ENCODE results near the gene FAM83E. TPM values are rescaled to one million over a fixed set of nuclear protein-coding genes. Genes with fewer than 3 reads are reported as not detected.

Gene FAM83E
- total and polyA plus RNA-seq, 10 of the 15 experiments (the other 5 are each of a cell fraction or from before 2014, with no cell fraction given): 0.14 to 2.5 (median 0.33) TPM; not detected in 4

GRCh38 chr19:48630296-48631063 is 15.6 kb upstream of the FAM83E start:
- no TSS peak for BruUV-seq (replicated peaks)
- H2AFZ ChIP-seq (ENCODE audit: control insufficient read depth, low read depth, low read length): no peak overlapping the region
- DNase-seq (ENCODE audit: low read depth, low spot score) (no peak), FAIRE-seq (no peak), ATAC-seq (no peak)
- peaks cover 20% of the 10 kb centered on the region for H3K4me1 ChIP-seq (ENCODE audit: control insufficient read depth, insufficient read depth, low read length)
- TF ChIP-seq HDGF (IDR thresholded peaks at IDR 0.05) (no peak), POLR2A (IDR thresholded peaks at IDR 0.05; ENCODE audit: low read depth, low read length) (peak; percentile 43; the same call in 1 of the 2 replicates)
- no peaks in the 10 kb centered on the region for H3K9me3 ChIP-seq (replicated peaks; ENCODE audit: control insufficient read depth, insufficient read depth, low read length)
- in situ Hi-C loops (cut with MboI): loop anchor here (25.0 kb wide), 1 partner anchor 1257 kb away; the partner anchor contains the start of genes AKT1S1, IL4I1 and TBC1D17
- H3K79me2 ChIP-seq (ENCODE audit: control insufficient read depth, insufficient read depth, low read length): peaks cover 3% of the 10 kb centered on the region; the same call in 1 of the 2 replicates
- H3K27me3 ChIP-seq (replicated peaks in 1 of 2; ENCODE audit: control insufficient read depth in 2 of 2, insufficient read depth in 2 of 2, low read length in 1 of 2): no peaks in the 10 kb centered on the region
- CTCF ChIA-PET: no interaction called here
- H3K4me3 ChIP-seq: no peak overlapping the region
- H3K9ac ChIP-seq (ENCODE audit: control insufficient read depth, insufficient read depth, low read length): no peak overlapping the region
- H3K36me3 ChIP-seq (ENCODE audit: control insufficient read depth in 2 of 2, insufficient read depth in 2 of 2, low read length in 1 of 2): peaks cover 4 to 8% of the 10 kb centered on the region in 2 experiments; a peak in 3 of 4 replicates
- 88% methylated on average over 42 of the region's 47 CpGs for WGBS (ENCODE audit: insufficient coverage, insufficient replicate concordance, low lambda C conversion rate, missing lambda C conversion rate)
- H3K27ac ChIP-seq (ENCODE audit: control insufficient read depth, insufficient read depth): no peak overlapping the region
- H3K4me2 ChIP-seq (ENCODE audit: control insufficient read depth, insufficient read depth): no peak overlapping the region
- intact Hi-C loops (cut with micrococcal nuclease; ENCODE audit: unreplicated experiment): loop anchor here (10.0 kb wide), 1 partner anchor 334 kb away; the partner anchor contains the start of gene FTL
- H4K20me1 ChIP-seq (ENCODE audit: control insufficient read depth, insufficient read depth): no peaks in the 10 kb centered on the region
- SMC1A ChIA-PET (ENCODE audit: uncharacterized antibody, unreplicated experiment): no interaction called here
- RAD21 ChIA-PET (ENCODE audit: unreplicated experiment): no interaction called here
- POLR2A ChIA-PET: no interaction called here

- H3K9ac ChIP-seq (ENCODE audit: control insufficient read depth, insufficient read depth, low read length): no peak overlapping the region
- ATAC-seq (no peak), DNase-seq (ENCODE audit: low read depth, low spot score) (no peak), FAIRE-seq (no peak)
- no peaks in the 10 kb centered on the region for H4K20me1 ChIP-seq (ENCODE audit: control insufficient read depth, insufficient read depth)
- H3K27me3 ChIP-seq (replicated peaks in 1 of 2; ENCODE audit: control insufficient read depth in 2 of 2, insufficient read depth in 2 of 2, low read length in 1 of 2): no peaks in the 10 kb centered on the region
- peaks cover 18% of the 10 kb centered on the region for H3K4me1 ChIP-seq (ENCODE audit: control insufficient read depth, insufficient read depth, low read length)
- H3K36me3 ChIP-seq (ENCODE audit: control insufficient read depth in 2 of 2, insufficient read depth in 2 of 2, low read length in 1 of 2): peaks cover 4 to 8% of the 10 kb centered on the region in 2 experiments; a peak in 3 of 4 replicates
- BruUV-seq (replicated peaks): no TSS peak
- intact Hi-C loops (cut with micrococcal nuclease; ENCODE audit: unreplicated experiment): loop anchor here (10.0 kb wide), 1 partner anchor 335 kb away; the partner anchor contains the start of gene FTL
- no peak overlapping the region for H3K4me2 ChIP-seq (ENCODE audit: control insufficient read depth, insufficient read depth)
- H3K4me3 ChIP-seq: no peak overlapping the region
- ChIA-PET SMC1A (ENCODE audit: uncharacterized antibody, unreplicated experiment) (no interaction called here), POLR2A (no interaction called here), RAD21 (ENCODE audit: unreplicated experiment) (no interaction called here), CTCF (no interaction called here)
- no peaks in the 10 kb centered on the region for H3K9me3 ChIP-seq (replicated peaks; ENCODE audit: control insufficient read depth, insufficient read depth, low read length)
- in situ Hi-C loops (cut with MboI): loop anchor here (25.0 kb wide), 1 partner anchor 1258 kb away; the partner anchor contains the start of genes AKT1S1, IL4I1 and TBC1D17
- no peak overlapping the region for H3K27ac ChIP-seq (ENCODE audit: control insufficient read depth, insufficient read depth)
- TF ChIP-seq ZBTB33 (IDR thresholded peaks at IDR 0.05): peak; percentile 60; the same call in 1 of the 2 replicates
- TF ChIP-seq POLR2AphosphoS2 (IDR thresholded peaks at IDR 0.05; ENCODE audit: low read depth, low read length): peak; percentile 69; the same call in 1 of the 2 replicates
- TF ChIP-seq IRF4 (IDR thresholded peaks at IDR 0.05; ENCODE audit: low read depth, low read length): no peak
- 94% methylated on average over 42 of the region's 48 CpGs for WGBS (ENCODE audit: insufficient coverage, insufficient replicate concordance, low lambda C conversion rate, missing lambda C conversion rate)
- H3K79me2 ChIP-seq (ENCODE audit: control insufficient read depth, insufficient read depth, low read length): peaks cover 3% of the 10 kb centered on the region; the same call in 1 of the 2 replicates
- no peak overlapping the region for H2AFZ ChIP-seq (ENCODE audit: control insufficient read depth, low read depth, low read length)
Measured at GRCh38 chr19:48629599-48630295, 14.9 kb upstream of the FAM83E start.

All from GM12878 (cell line).